ENCODE data around the gene FETUB. TPM values are rescaled to one million over a fixed set of nuclear protein-coding genes. Genes with fewer than 3 reads are reported as not detected.

FETUB gene
- total RNA-seq, 3 donors from 2014 or later: not detected

DNA sequence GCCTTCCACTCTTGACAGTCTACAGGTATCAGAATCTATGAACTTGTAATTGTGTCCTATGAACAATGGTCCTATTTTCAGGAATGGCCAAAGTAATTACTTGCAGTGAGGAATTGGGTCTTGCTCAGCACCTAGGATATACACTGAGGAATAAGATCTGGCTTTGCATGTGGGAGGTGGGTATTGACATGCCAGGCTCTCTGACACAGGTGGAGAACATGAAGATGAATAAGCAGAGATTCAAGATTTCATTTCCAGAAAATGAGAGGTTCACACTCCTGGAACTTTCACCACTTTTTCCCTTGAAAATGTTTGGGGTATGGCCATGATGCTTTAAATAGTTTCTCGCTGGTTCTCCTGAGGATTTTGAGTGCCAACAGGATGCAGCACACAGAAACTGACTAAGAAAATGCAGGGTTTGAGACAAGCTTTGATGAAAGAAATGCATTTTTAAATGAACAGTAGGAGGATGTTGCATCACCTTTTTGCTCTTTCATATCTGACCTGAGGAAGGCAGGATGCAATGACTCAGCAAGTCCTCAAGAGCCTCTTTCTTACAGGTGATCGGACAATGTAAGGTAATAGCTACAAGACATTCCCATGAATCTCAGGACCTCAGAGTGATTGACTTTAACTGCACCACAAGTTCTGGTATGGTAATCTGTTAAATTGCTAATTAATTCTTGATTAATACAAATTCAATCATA lies 29.3 kb downstream of the FETUB start:
- ATAC-seq (no peak), DNase-seq (no peak)
- Histone ChIP-seq H3K9me3 (no peaks in the 10 kb centered on the region), H3K4me1 (ENCODE audit: low read depth) (no peaks in the 10 kb centered on the region), H3K36me3 (ENCODE audit: low read depth) (no peaks in the 10 kb centered on the region), H3K4me3 (no peak overlapping the region)
- intact Hi-C loops (cut with DNase I, micrococcal nuclease): no loop called here
- TF ChIP-seq, protein P1, sequence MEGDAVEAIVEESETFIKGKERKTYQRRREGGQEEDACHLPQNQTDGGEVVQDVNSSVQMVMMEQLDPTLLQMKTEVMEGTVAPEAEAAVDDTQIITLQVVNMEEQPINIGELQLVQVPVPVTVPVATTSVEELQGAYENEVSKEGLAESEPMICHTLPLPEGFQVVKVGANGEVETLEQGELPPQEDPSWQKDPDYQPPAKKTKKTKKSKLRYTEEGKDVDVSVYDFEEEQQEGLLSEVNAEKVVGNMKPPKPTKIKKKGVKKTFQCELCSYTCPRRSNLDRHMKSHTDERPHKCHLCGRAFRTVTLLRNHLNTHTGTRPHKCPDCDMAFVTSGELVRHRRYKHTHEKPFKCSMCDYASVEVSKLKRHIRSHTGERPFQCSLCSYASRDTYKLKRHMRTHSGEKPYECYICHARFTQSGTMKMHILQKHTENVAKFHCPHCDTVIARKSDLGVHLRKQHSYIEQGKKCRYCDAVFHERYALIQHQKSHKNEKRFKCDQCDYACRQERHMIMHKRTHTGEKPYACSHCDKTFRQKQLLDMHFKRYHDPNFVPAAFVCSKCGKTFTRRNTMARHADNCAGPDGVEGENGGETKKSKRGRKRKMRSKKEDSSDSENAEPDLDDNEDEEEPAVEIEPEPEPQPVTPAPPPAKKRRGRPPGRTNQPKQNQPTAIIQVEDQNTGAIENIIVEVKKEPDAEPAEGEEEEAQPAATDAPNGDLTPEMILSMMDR (IDR thresholded peaks at IDR 0.05): no peak

DNA sequence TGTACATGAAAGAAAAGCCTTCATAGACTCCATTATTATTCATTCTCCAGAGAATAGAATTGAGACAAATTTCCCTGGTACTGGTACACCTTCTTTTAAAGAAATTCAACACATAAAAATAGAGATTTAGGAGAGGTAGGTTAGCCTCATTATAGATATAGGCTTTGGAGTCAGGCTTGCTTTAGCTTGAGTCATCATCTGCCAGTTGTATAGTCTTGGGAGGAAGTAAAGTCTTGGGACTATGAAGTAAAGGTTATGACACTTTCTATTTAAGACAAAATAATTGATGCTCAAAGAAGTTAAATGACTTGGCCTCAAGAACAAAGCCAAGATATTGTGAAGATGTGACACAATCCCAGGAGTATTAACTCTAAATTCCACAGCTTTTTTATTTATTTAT lies 30.0 kb downstream of the FETUB start:
- ATAC-seq (no peak), DNase-seq (no peak)
- TF ChIP-seq, protein P1 (IDR thresholded peaks at IDR 0.05): no peak
- Histone ChIP-seq H3K36me3 (ENCODE audit: low read depth) (no peaks in the 10 kb centered on the region), H3K9me3 (no peaks in the 10 kb centered on the region), H3K4me1 (ENCODE audit: low read depth) (no peaks in the 10 kb centered on the region), H3K4me3 (no peak overlapping the region)
- intact Hi-C loops (cut with DNase I, micrococcal nuclease): no loop called here

DNA sequence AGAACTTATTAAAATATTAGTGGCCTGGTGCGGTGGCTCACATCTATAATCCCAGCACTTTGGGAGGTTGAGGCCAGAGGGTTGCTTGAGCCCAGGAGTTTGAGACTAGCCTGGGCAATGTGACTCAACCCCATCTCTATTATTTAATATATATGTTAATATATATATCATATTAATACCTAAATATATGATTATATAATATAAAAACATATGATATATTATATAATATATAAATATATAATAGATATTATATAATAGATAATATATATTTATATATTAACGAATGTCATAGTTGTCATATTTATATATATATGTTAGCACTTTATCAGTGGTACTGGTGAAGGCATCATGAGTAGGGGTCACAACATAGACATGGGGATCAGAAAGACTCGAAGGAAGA lies 30.9 kb downstream of the FETUB start:
- no peaks in the 10 kb centered on the region for H3K9me3 ChIP-seq
- no peaks in the 10 kb centered on the region for H3K4me1 ChIP-seq (ENCODE audit: low read depth)
- intact Hi-C loops (cut with DNase I, micrococcal nuclease): no loop called here
- no peak overlapping the region for H3K4me3 ChIP-seq
- no peak for DNase-seq
- no peaks in the 10 kb centered on the region for H3K36me3 ChIP-seq (ENCODE audit: low read depth)
- ATAC-seq: no peak
- TF ChIP-seq, protein P1 (IDR thresholded peaks at IDR 0.05): no peak

DNA sequence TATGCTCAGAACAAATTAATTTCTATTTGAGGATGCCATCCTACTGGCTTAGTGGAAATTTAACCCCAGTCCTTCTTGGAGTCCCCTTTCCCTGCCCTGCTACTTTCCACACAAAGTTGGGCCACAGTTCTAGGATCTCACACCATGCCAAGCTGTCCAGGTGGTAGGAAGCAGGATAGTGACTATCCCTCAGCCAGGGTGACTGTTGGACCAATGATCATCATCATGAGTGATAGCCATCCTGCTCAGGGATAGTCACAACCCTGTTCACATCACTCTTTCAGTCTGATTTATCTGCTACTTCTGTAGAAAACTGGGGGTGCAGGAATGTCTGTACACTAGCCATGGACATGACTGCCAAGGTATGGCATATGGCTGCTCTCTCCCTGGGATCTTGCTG lies 38.4 kb downstream of the FETUB start:
- H3K36me3 ChIP-seq (ENCODE audit: low read depth): no peaks in the 10 kb centered on the region
- H3K4me3 ChIP-seq: no peak overlapping the region
- no peak for DNase-seq
- intact Hi-C loops (cut with DNase I, micrococcal nuclease): no loop called here
- H3K4me1 ChIP-seq (ENCODE audit: low read depth): no peaks in the 10 kb centered on the region
- no peaks in the 10 kb centered on the region for H3K9me3 ChIP-seq
- TF ChIP-seq, protein P1 (IDR thresholded peaks at IDR 0.05): no peak
- ATAC-seq: no peak

DNA sequence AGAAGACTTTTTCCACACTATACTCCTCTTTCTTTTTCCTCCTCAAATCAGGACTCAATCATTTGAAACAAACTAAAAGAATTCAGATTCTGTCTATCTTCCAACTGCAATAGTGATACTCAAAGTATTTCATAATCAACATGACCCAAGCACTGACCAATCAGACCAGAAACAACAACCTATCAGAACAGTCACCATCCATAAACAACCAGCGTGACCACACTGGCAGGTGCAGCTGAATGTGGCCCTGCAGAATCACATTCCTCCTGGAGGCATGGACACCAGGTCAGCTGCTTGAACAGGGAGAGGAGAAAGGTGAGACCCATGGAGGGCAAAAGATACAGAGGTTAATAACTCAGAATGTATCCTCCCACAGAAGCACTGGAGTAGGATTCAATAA lies 39.0 kb downstream of the FETUB start:
- Histone ChIP-seq H3K4me3 (no peak overlapping the region), H3K9me3 (no peaks in the 10 kb centered on the region), H3K36me3 (ENCODE audit: low read depth) (no peaks in the 10 kb centered on the region), H3K4me1 (ENCODE audit: low read depth) (no peaks in the 10 kb centered on the region)
- TF ChIP-seq, protein P1 (IDR thresholded peaks at IDR 0.05): no peak
- ATAC-seq (no peak), DNase-seq (no peak)
- intact Hi-C loops (cut with DNase I, micrococcal nuclease): no loop called here

DNA sequence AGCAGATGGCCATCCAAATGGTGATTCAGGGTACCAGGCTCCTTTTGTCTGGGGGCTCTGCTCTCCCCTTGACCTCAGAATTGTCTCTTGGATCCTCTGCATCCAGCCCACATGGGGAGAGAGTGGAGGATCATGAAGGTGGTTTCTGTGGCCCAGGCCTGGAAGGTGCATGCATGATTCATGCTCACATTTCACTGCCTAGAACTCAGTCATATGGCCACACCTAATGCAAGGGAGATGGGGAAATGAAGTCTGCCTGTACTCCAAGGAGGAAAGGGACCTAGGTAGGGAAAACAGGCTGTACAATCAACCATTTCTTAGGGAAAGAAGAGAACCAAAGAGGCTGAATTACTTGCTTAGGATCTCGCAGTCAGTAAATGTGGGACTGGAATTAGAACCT lies 40.7 kb downstream of the FETUB start:
- ATAC-seq: no peak
- TF ChIP-seq, protein P1 (IDR thresholded peaks at IDR 0.05): no peak

More for the DNA sequence above, 40.7 kb downstream of the FETUB start:
- Histone ChIP-seq H3K9me3 (no peaks in the 10 kb centered on the region), H3K4me1 (ENCODE audit: low read depth) (no peaks in the 10 kb centered on the region), H3K36me3 (ENCODE audit: low read depth) (no peaks in the 10 kb centered on the region), H3K4me3 (no peak overlapping the region)
- intact Hi-C loops (cut with DNase I, micrococcal nuclease): no loop called here
- DNase-seq: no peak

Data from mucosa of descending colon (tissue), 3 donors.